ENCODE results near the gene ASIC1. TPM values are rescaled to one million over a fixed set of nuclear protein-coding genes. Genes with fewer than 3 reads are reported as not detected.

ASIC1 gene
- total and polyA plus RNA-seq, 2 of the 13 experiments (the other 11 are each of a cell fraction or from before 2014, with no cell fraction given), result 0.44 to 1.5 TPM

- TF ChIP-seq STAT6 (CRISPR knock-in tag; IDR thresholded peaks at IDR 0.05; ENCODE audit: borderline replicate concordance), result no peak
- TF ChIP-seq SOX13 (IDR thresholded peaks at IDR 0.05), result no peak
- peak in 1 of 2 experiments; percentile 67; a peak in 2 of 4 replicates for TF ChIP-seq SOX13 (CRISPR knock-in tag; conservative IDR thresholded peaks at IDR 0.05 in 1 of 2, IDR thresholded peaks at IDR 0.05 in 1 of 2)
- no peak for TF ChIP-seq DNMT1 (CRISPR knock-in tag; IDR thresholded peaks at IDR 0.05)
- no peak for TF ChIP-seq ZNF746 (CRISPR knock-in tag; IDR thresholded peaks at IDR 0.05)
- peak; percentile 60 for TF ChIP-seq TBX2 (CRISPR knock-in tag; IDR thresholded peaks at IDR 0.05; ENCODE audit: borderline replicate concordance)
- TF ChIP-seq ZNF878 (CRISPR knock-in tag; IDR thresholded peaks at IDR 0.05), result 0 out of 2 replicates have a peak, but pooled peaks have one; percentile 44
- no peak for TF ChIP-seq BATF2 (CRISPR knock-in tag; IDR thresholded peaks at IDR 0.05)
- TF ChIP-seq SNAI1 (CRISPR knock-in tag; IDR thresholded peaks at IDR 0.05; ENCODE audit: borderline replicate concordance), result no peak
- no peak for TF ChIP-seq CSRNP2 (CRISPR knock-in tag; conservative IDR thresholded peaks at IDR 0.05; ENCODE audit: low read depth)
- TF ChIP-seq ZSCAN21 (CRISPR knock-in tag; IDR thresholded peaks at IDR 0.05; ENCODE audit: borderline replicate concordance), result no peak
- TF ChIP-seq THAP11 (CRISPR knock-in tag; IDR thresholded peaks at IDR 0.05), result peak; percentile 72
- no peak for TF ChIP-seq FUBP1 (CRISPR knock-in tag; IDR thresholded peaks at IDR 0.05; ENCODE audit: borderline replicate concordance)
- 0 out of 2 replicates have a peak, but pooled peaks have one; percentile 45 for TF ChIP-seq ZNF12 (CRISPR knock-in tag; IDR thresholded peaks at IDR 0.05)
- TF ChIP-seq ZNF629 (CRISPR knock-in tag; conservative IDR thresholded peaks at IDR 0.05), result no peak
- peak; percentile 28; the same call in 1 of the 2 replicates for TF ChIP-seq ZFY (CRISPR knock-in tag; IDR thresholded peaks at IDR 0.05)
- no peak for TF ChIP-seq TRAFD1 (CRISPR knock-in tag; IDR thresholded peaks at IDR 0.05; ENCODE audit: borderline replicate concordance)
- TF ChIP-seq, protein P1, sequence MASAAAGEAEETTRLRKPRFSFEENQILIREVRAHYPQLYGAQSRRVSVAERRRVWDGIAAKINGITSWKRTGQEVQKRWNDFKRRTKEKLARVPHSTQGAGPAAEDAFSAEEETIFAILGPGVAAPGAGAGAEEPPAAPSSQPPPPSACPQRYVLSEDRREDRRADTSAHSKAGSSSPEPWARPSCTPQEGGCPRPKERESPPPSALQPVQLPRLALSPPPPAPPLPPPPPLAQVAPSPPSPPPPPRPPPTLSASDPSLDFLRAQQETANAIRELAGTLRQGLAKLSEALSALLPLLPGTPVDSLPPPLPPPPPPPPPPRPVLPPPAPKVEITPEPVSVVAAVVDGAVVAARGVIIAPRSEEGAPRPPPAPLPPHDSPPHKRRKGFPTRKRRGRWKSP (CRISPR knock-in tag; IDR thresholded peaks at IDR 0.05), result no peak
- TF ChIP-seq FOXK2 (IDR thresholded peaks at IDR 0.05), result no peak
- no peak for TF ChIP-seq ZNF34 (CRISPR knock-in tag; IDR thresholded peaks at IDR 0.05; ENCODE audit: borderline replicate concordance)
These were observed 25.2 kb downstream of the ASIC1 start (continued) for GRCh38 chr12:50082644-50083043.

All from HepG2 (cell line).